Stimulated activated CD4-positive, alpha-beta T cell treated with anti-CD3 and anti-CD28 coated beads, Interleukin-1b, Interleukin-23, amount 100 ng/mL, for 24 hours (primary cell): Measurements from ENCODE around the gene MAP4K4.
"Not testable (repeated sequence)": the region's sequence is repeated elsewhere in the genome, so short reads cannot be mapped to it uniquely, and the experiment has no call there.

Source experiments
- DNase-seq, 4 experiments: peaks; one replicate each; pipeline ENCODE4 v3.0.0-alpha.2; 2020; ENCODE audit warnings: low read depth in 4 of 4, low spot score in 1 of 4

The MAP4K4 gene

GRCh38 chr2:101899871-101900270, 202.4 kb downstream of the MAP4K4 start:
- DNase-seq: no peak

DNA sequence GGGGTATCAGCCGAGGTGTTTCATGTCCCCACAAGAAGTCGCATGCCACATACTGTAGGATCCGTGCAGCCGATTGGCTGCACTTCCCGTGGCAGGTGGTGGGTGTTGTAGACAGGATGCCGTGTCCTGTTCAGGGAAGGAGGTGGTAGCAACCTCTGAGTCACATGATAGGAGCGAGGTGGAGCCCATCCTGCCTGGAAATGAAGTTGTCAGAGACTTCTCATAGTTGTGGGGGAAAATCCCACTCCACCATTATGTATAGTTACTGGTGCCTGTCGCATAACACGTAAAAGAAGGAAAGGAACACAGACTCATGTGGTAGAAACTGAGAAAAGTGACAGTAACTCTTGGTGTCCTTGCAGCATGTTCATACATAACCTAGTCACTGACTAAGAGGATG, 202.9 kb downstream of the MAP4K4 start:
- DNase-seq: peak; percentile 14 to 55 (median 34)

- DNase-seq: no peak
Observed at GRCh38 chr2:101901241-101901640, 203.7 kb downstream of the MAP4K4 start.

DNA sequence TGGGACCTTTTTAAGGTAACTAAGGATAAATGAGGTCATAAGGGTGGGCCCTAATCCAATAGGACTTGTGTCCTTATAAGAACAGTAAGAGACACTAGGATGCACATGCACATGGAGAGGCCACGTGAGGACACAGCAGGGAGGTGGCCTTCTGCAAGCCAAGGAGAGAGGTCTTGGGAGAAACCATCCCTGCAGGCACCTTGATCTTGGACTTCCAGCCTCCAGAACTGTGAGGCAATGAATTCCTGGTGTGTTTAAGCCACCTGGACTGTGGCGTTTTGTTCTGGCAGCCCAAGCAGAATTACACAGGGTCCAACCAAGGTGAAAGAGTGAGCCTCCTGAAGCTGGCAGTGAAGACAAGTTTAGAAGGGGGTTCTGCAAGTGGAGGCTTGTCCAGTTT, 204.7 kb downstream of the MAP4K4 start:
- no peak for DNase-seq

GRCh38 chr2:101904916-101905315, 207.4 kb downstream of the MAP4K4 start:
- no peak for DNase-seq

GRCh38 chr2:101905746-101906336, 208.3 kb downstream of the MAP4K4 start:
- DNase-seq: no peak

DNA sequence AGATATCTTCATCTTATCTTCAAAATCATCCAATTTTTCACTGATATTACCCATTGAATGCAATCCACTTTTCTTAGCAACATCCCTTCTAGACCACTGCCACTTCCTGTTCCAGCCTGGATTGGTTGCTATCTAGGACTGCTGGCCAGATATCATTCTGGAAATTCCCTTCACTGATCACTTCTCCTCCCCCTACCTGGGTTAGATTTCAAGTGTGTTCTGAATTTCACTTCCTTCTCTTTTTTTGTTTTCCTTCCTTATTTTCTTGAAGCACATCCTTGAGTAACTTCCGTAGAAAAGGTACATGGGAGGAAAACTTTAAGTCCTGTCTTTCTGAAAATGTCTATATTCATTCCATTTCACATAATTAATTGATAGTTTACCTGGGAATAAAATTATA, 212.3 kb downstream of the MAP4K4 start:
- DNase-seq: no peak

DNA sequence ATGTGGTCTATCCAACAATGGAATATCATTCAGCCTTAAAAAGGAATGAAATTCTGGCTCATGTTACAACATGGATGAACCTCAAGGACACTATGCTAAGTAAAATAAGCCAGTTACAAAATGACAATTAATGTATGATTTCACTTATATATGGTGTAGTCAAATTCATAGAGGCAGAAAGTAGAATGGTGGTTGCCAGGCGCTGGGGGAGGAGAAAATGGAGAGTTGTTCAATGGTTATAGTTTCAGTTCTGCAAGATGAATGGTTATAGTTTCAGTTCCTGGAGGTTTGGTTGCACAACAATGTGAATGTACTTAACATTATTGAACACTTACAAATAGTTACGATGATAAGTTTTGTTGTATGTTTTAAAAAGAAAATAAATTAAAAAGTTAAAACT, 215.0 kb downstream of the MAP4K4 start:
- DNase-seq: no peak

- no peak for DNase-seq
Observed at GRCh38 chr2:101921319-101921952, 223.9 kb downstream of the MAP4K4 start.

DNA sequence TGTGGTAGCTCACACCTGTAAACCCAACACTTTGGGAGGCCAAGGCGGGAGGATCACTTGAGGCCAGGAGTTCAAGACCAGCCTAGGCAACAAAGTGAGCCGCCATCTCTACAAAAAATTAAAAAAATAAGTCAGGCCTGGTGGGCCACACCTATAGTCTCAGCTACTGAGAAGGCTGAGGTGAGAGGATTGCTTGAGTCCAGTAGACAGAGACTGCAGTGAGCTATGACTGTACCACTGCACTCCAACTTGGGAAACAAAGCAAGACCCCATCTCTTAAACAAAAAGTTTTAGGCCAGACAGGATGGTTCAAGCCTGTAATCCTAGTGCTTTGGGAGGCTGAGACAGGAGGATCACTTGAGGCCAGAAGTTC, 224.4 kb downstream of the MAP4K4 start:
- DNase-seq: no peak

DNA sequence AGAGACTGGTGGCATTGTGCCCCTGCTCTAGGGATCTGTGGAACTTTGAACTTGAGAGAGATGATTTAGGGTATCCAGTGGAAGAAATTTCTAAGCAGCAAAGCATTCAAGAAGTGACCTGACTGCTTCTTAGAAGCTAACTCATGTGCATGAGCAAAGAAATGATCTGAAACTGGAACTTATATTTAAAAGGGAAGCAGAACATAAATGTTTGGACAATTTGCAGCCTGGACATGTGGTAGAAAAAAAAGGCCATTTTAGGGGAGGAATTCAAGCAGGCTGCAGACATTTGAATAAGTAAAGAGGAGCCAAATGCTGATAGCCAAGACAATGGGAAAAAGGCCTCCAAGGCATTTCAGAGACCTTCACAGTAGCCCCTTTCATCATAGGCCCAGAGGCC, 226.8 kb downstream of the MAP4K4 start:
- not testable (repeated sequence) for DNase-seq

DNA sequence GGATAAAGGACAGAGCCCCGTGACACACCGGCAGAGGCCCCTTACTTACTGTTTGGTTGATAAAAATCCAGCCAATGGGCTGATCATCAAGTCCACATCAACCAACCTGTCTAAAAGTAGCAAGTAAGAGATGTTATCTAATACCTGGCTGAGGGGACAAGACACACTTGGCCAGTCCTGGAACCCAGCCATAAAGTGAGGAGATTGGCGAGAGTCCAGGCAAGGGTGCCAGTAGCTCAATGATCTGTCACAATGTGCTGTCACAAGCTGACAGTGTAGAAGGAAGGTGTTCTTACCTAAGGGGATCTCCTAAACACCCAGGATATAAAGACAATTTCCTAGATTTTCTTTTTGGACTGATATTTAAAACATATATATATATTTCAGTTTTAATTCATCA, 232.5 kb downstream of the MAP4K4 start:
- no peak for DNase-seq

DNA sequence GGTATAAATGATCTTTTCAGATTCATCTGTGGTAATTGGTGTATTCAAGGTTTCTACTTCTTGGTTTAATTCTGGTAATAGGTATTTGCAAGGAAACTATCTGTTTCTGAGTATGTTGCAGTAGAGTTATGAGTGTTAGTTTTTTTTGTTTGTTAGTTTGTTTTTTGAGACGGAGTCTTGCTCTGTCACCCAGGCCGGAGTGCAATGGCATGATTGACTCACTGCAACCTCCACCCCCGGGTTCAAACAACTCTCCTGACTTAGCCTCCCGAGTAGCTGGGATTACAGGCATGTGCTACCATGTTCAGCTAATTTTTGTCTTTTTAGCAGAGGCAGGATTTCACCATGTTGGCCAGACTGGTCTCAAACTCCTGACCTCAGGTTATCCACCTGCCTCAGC, 233.3 kb downstream of the MAP4K4 start:
- DNase-seq: no peak

DNA sequence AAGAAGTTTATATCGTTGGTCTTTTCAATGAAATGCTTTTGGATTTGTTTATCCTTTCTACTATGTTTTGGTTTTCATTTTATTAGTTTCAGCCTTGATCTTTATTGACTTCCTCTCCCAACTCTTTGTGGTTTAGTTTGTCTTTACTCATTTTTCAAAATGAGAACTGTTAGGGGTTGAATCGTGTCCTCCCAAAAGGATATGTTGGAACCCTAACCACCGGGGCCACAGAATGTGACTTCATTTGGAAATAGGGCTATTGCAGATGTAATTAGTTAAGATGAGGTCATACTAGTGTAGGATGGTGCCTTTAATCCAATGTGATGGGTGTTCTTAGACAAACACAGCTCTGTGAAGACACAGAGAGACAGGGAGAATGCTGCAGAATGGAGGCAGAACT, 233.9 kb downstream of the MAP4K4 start:
- DNase-seq: no peak

DNA sequence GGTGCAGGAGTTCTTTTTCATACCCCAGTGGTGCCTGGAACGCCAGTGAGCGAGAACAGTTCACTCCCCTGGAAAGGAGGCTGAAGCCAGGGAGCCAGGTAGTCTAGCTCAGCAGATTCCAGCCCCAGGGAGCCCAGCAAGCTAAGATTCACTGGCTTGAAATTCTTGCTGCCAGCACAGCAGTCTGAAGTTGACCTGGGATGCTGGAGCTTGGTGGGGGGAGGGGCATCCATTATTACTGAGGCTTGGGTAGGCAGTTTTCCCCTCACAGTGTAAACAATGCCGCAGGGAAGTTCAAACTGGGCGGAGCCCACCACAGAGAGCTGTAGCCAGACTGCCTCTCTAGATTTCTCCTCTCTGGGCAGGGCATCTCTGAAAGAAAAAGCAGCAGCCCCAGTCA, 238.3 kb downstream of the MAP4K4 start:
- DNase-seq: not testable (repeated sequence)

DNA sequence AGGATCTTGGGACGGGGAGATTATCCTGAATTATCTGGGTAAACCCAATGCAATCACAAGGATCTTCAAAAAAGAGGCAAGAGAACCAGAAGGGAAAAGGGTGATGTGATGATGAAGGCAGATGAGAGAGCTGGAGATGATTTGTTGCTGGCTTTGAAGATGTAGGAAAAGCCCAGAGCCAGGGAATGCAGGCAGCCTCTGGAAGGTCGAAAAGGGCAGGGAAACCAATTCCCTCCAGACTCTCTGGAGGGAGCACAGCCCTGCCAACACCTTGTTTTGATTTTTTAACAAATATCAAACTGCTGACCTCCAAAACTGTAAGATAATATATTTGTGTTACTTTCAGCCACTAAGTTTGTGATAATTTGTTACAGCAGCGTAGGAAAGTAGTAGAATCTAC, 245.3 kb downstream of the MAP4K4 start:
- no peak for DNase-seq
